HFFc6 (cell line): Measurements from ENCODE around the gene ENO2. TPM values are rescaled to one million over a fixed set of nuclear protein-coding genes. Genes with fewer than 3 reads are reported as not detected.

Source experiments
- DNase-seq: peaks from one replicate; pipeline ENCODE4 v3.0.0-alpha.2; 2018
- H3K27ac Mint-ChIP-seq: 2 replicates; pipeline ENCODE4 v1.8.0; 2020; ENCODE audit warnings: mild to moderate bottlenecking, mixed read lengths
- H3K27me3 Mint-ChIP-seq: 2 replicates; pipeline ENCODE4 v1.8.0; 2021; ENCODE audit warnings: mild to moderate bottlenecking, moderate library complexity, mixed read lengths; ENCODE audit not compliant: insufficient read depth
- H3K36me3 Mint-ChIP-seq: 2 replicates; pipeline ENCODE4 v1.8.0; 2021; ENCODE audit warnings: low read depth, mixed read lengths
- H3K4me1 Mint-ChIP-seq: 2 replicates; pipeline ENCODE4 v1.8.0; 2020; ENCODE audit warnings: low read depth, mixed read lengths
- H3K4me3 Mint-ChIP-seq: 2 replicates; pipeline ENCODE4 v1.8.0; 2020; ENCODE audit warnings: mild to moderate bottlenecking, moderate library complexity, mixed read lengths
- H3K9me3 Mint-ChIP-seq: 2 replicates; pipeline ENCODE4 v1.8.0; 2020; ENCODE audit warnings: mild to moderate bottlenecking, mixed read lengths
- total RNA-seq, 6 experiments: library from RNA; stranded (reverse); fragmentation: NEBNext Ultra II Directional; extraction: Animal tissue kit (Norgen Biotek cat#: 25700); gene quantifications; 2 replicates in 1 of 6; 3 replicates in 5 of 6; pipeline ENCODE4 v1.2.3, GENCODE V29; 2021
- TF ChIP-seq, protein P1 (sequence below): fragments of 200-600 bp; sonication (generic); IDR thresholded peaks from 2 replicates; pipeline ENCODE4 v1.5.0; 2021; ENCODE audit warnings: antibody characterized with exemption, mild to moderate bottlenecking

The ENO2 gene
- total RNA-seq, 6 experiments from 2014 or later = 18.9 to 26.9 (median 24.7) TPM

DNA sequence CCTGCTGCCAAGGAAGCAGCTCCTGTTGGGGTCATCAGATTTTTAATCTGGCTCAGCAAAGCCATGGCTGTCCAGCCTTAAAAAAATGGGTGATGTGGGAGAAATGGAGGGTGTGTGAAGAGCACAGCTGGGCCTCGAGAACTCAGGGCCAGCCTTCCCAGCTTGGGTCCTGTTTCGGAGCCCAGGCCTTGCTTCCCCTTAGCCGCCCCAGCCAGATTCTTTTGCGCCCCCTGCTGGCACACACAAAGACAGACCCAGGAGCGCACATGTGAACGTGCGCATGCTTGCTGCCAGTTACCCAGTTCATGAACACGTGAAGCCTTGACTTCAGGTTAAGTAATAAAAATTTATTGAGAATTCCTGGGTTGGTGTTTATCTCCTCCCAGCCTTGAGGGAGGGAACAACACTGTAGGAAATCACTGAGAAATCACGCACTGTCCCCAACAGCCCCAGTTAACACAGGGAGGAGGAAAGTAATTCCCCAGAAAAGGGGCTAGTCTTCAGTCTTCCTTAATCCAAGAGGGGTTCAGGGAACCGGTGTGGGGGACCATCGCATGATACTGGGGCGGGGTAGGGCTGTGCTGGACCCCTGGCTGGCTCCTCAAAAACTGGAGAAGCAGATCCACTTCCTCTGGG is 50.8 kb downstream of the ENO2 start:
- H3K36me3 Mint-ChIP-seq = peaks cover 23% of the 10 kb centered on the region
- no peak overlapping the region for H3K4me3 Mint-ChIP-seq
- peaks cover 37% of the 10 kb centered on the region for H3K4me1 Mint-ChIP-seq
- peaks cover 1% of the 10 kb centered on the region; the same call in 1 of the 2 replicates for H3K27me3 Mint-ChIP-seq
- peak overlapping the region; percentile 69 for H3K27ac Mint-ChIP-seq
- TF ChIP-seq, protein P1, sequence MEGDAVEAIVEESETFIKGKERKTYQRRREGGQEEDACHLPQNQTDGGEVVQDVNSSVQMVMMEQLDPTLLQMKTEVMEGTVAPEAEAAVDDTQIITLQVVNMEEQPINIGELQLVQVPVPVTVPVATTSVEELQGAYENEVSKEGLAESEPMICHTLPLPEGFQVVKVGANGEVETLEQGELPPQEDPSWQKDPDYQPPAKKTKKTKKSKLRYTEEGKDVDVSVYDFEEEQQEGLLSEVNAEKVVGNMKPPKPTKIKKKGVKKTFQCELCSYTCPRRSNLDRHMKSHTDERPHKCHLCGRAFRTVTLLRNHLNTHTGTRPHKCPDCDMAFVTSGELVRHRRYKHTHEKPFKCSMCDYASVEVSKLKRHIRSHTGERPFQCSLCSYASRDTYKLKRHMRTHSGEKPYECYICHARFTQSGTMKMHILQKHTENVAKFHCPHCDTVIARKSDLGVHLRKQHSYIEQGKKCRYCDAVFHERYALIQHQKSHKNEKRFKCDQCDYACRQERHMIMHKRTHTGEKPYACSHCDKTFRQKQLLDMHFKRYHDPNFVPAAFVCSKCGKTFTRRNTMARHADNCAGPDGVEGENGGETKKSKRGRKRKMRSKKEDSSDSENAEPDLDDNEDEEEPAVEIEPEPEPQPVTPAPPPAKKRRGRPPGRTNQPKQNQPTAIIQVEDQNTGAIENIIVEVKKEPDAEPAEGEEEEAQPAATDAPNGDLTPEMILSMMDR = peak; percentile 96
- no peaks in the 10 kb centered on the region for H3K9me3 Mint-ChIP-seq
- DNase-seq = peak; percentile 84

DNA sequence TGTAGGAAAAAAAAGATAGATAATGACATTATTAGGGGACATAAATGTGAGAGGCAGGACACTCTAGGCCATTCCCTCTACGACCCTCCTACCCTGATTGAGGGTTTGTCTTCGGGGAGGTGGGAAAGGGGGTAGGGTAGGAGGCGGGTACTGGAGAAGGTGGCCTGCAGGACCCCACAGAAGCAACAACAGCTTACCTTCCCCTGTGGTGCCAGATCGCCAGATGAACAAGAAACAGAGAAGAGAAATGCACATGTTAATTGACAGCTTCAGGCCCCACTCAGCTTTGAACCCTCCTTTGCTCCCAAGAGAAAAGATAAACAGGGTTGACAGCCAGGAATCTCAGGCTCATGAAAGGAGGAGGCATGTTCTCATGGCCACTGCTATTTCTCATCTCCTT is 51.3 kb downstream of the ENO2 start:
- Mint-ChIP-seq H3K27ac (peak overlapping the region; percentile 69), H3K36me3 (peaks cover 24% of the 10 kb centered on the region), H3K9me3 (no peaks in the 10 kb centered on the region), H3K4me1 (peaks cover 36% of the 10 kb centered on the region), H3K4me3 (no peak overlapping the region), H3K27me3 (peaks cover 2% of the 10 kb centered on the region)
- TF ChIP-seq, protein P1 = no peak
- no peak for DNase-seq

DNA sequence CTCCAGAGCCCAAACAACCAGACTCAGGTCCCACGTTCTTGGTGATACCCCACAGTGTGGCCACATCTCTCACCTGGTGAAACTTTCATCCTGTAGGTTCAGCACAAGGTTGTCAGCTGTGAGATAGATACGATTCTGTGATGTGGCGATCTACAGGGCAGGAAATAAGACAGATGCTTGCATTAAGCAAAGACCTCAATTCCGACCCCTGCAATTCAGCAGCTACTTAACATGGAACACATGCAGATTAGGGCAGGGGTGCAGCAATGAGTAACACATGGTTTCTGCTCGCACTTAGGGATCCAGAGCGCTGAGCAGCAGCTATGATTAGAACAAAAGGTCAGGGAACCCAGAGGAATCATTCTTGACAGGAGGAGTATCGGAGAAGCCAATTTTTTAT is 52.0 kb downstream of the ENO2 start:
- no peak for DNase-seq
- H3K36me3 Mint-ChIP-seq = peaks cover 28% of the 10 kb centered on the region
- TF ChIP-seq, protein P1 = no peak
- H3K27me3 Mint-ChIP-seq = peaks cover 5% of the 10 kb centered on the region
- no peak overlapping the region for H3K4me3 Mint-ChIP-seq
- H3K4me1 Mint-ChIP-seq = peaks cover 29% of the 10 kb centered on the region
- no peak overlapping the region; the same call in none of the 2 replicates for H3K27ac Mint-ChIP-seq
- no peaks in the 10 kb centered on the region for H3K9me3 Mint-ChIP-seq

GRCh38 chr12:6967651-6968100 is 53.3 kb downstream of the ENO2 start:
- Mint-ChIP-seq H3K4me1 (peaks cover 32% of the 10 kb centered on the region), H3K4me3 (no peak overlapping the region), H3K27me3 (peaks cover 6% of the 10 kb centered on the region), H3K9me3 (no peaks in the 10 kb centered on the region), H3K36me3 (peaks cover 35% of the 10 kb centered on the region), H3K27ac (peak overlapping the region; percentile 13; the same call in 1 of the 2 replicates)
- TF ChIP-seq, protein P1 = no peak
- DNase-seq = no peak

DNA sequence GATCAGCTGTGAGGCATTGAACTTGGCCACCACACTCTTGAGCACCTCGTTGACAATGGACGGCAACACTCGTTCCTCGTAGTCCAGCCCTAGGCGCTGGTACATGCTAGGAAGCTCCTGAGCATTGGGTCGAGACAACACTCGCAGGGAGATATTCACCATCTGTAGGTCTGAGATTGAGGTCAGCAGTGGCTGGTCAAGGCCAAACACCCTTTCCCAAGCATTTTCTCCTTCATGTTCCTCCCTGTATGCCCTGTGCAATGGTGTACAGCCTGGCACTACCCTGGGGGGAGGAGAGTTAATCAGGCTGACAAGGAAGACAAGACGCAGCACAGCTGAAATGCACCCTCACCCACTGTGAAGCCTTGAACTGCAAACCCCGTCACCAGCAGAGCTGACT is 54.0 kb downstream of the ENO2 start:
- TF ChIP-seq, protein P1 = no peak
- Mint-ChIP-seq H3K9me3 (no peaks in the 10 kb centered on the region), H3K4me3 (peak overlapping the region; percentile 98), H3K27me3 (peaks cover 7% of the 10 kb centered on the region), H3K36me3 (peaks cover 37% of the 10 kb centered on the region), H3K27ac (peak overlapping the region; percentile 99; the same call in 1 of the 2 replicates), H3K4me1 (peaks cover 35% of the 10 kb centered on the region)
- DNase-seq = no peak
